ENCODE measurements around the gene MAP3K10. TPM values are rescaled to one million over a fixed set of nuclear protein-coding genes. Genes with fewer than 3 reads are reported as not detected.

Gene MAP3K10
- total and polyA plus RNA-seq, 2 of the 13 experiments (the other 11 are each of a cell fraction or from before 2014, with no cell fraction given), result 3.4 to 5.0 TPM

GRCh38 chr19:40255619-40256166, 64.5 kb downstream of the MAP3K10 start (continued):
- TF ChIP-seq MXD1 (CRISPR knock-in tag; IDR thresholded peaks at IDR 0.05) (no peak), PHF8 (CRISPR knock-in tag; IDR thresholded peaks at IDR 0.05) (no peak), FOSL2 (CRISPR knock-in tag; IDR thresholded peaks at IDR 0.05) (no peak), XRCC5 (optimal IDR thresholded peaks at IDR 0.05; ENCODE audit: low read length) (no peak), ZNF770 (CRISPR knock-in tag; IDR thresholded peaks at IDR 0.05) (peak; percentile 45; the same call in 1 of the 2 replicates), ZNF333 (CRISPR knock-in tag; IDR thresholded peaks at IDR 0.05; ENCODE audit: borderline replicate concordance) (no peak), MTERF4 (CRISPR knock-in tag; IDR thresholded peaks at IDR 0.05) (no peak), SCMH1 (CRISPR knock-in tag; IDR thresholded peaks at IDR 0.05; ENCODE audit: borderline replicate concordance) (no peak), ZNF296 (CRISPR knock-in tag; conservative IDR thresholded peaks at IDR 0.05) (no peak), ZNF274 (CRISPR knock-in tag; IDR thresholded peaks at IDR 0.05) (0 out of 2 replicates have a peak, but pooled peaks have one; percentile 28), ZSCAN9 (CRISPR knock-in tag; IDR thresholded peaks at IDR 0.05; ENCODE audit: borderline replicate concordance) (no peak), ZFP36L2 (CRISPR knock-in tag; IDR thresholded peaks at IDR 0.05) (no peak), THAP11 (CRISPR knock-in tag; IDR thresholded peaks at IDR 0.05) (no peak), ZNF777 (CRISPR knock-in tag; IDR thresholded peaks at IDR 0.05) (no peak), RNF2 (conservative IDR thresholded peaks at IDR 0.05; ENCODE audit: low read depth) (no peak), ZNF143 (CRISPR knock-in tag; IDR thresholded peaks at IDR 0.05) (no peak), PAX8 (CRISPR knock-in tag; IDR thresholded peaks at IDR 0.05; ENCODE audit: borderline replicate concordance) (no peak), KLF16 (CRISPR knock-in tag; IDR thresholded peaks at IDR 0.05) (no peak), ZHX2 (IDR thresholded peaks at IDR 0.05; ENCODE audit: low read depth) (no peak), ZHX2 (CRISPR knock-in tag; IDR thresholded peaks at IDR 0.05; ENCODE audit: borderline replicate concordance) (no peak), ATM (IDR thresholded peaks at IDR 0.05; ENCODE audit: borderline replicate concordance) (no peak), IRF2 (CRISPR knock-in tag; IDR thresholded peaks at IDR 0.05) (no peak)

Data from HepG2 (cell line).